Neural progenitor cell (in vitro differentiated cells): ENCODE results near the gene PUDP.

Source experiments
- CTCF ChIP-seq: fragments of 200-600 bp; sonication (generic); IDR thresholded peaks from 2 replicates; pipeline ENCODE4 v1.5.1; 2017; ENCODE audit warnings: antibody characterized with exemption, mild to moderate bottlenecking
- EZH2 ChIP-seq: fragments of 200-600 bp; sonication (generic); IDR thresholded peaks from 2 replicates; pipeline ENCODE4 v1.6.1; 2017; ENCODE audit warnings: antibody characterized with exemption, mild to moderate bottlenecking, moderate library complexity
- EZH2phosphoT487 ChIP-seq: fragments of 200-600 bp; sonication (generic); IDR thresholded peaks from 2 replicates; pipeline ENCODE4 v1.6.1; 2017; ENCODE audit warnings: antibody characterized with exemption

GRCh38 chrX:7106649-7107048 is 41.3 kb downstream of the PUDP start:
- TF ChIP-seq CTCF (no peak), EZH2 (no peak), EZH2phosphoT487 (no peak)
